ENCODE measurements around the gene NCOA5. TPM values are rescaled to one million over a fixed set of nuclear protein-coding genes. Genes with fewer than 3 reads are reported as not detected.

The NCOA5 gene
- total RNA-seq, 4 donors from 2014 or later: 17.4 to 36.8 (median 29.9) TPM

GRCh38 chr20:46037036-46037435, 52.7 kb downstream of the NCOA5 start:
- H3K4me1 ChIP-seq: peaks cover under 1 to 4% (median 2%) of the 10 kb centered on the region in 4 donors
- H3K36me3 ChIP-seq: no peaks in the 10 kb centered on the region
- H3K9me3 ChIP-seq: no peaks in the 10 kb centered on the region
- no peak for DNase-seq (ENCODE audit: extremely low spot score)
- WGBS: 79% methylated on average over 5 of the region's 5 CpGs
- H3K27ac ChIP-seq (replicated peaks in 1 of 4): no peak overlapping the region
- no peak overlapping the region for H3K4me3 ChIP-seq
- H3K27me3 ChIP-seq: peaks cover 0 to 73% (median 16%) of the 10 kb centered on the region in 4 donors
- TF ChIP-seq CTCF (IDR thresholded peaks at IDR 0.05) (no peak), POLR2AphosphoS5 (IDR thresholded peaks at IDR 0.05) (no peak), EP300 (IDR thresholded peaks at IDR 0.05) (no peak), POLR2A (IDR thresholded peaks at IDR 0.05; ENCODE audit: low read depth) (no peak)
- intact Hi-C loops (cut with DNase I): no loop called here

GRCh38 chr20:46036370-46036769, 53.4 kb downstream of the NCOA5 start:
- WGBS: 86% methylated on average over 8 of the region's 8 CpGs
- no peaks in the 10 kb centered on the region for H3K9me3 ChIP-seq
- no peak overlapping the region for H3K4me3 ChIP-seq
- H3K27ac ChIP-seq (replicated peaks in 1 of 4): no peak overlapping the region
- DNase-seq (ENCODE audit: extremely low spot score): no peak
- intact Hi-C loops (cut with DNase I): no loop called here
- H3K36me3 ChIP-seq: no peaks in the 10 kb centered on the region
- peaks cover 4 to 11% (median 8%) of the 10 kb centered on the region in 4 donors for H3K4me1 ChIP-seq
- TF ChIP-seq EP300 (IDR thresholded peaks at IDR 0.05) (no peak), POLR2AphosphoS5 (IDR thresholded peaks at IDR 0.05) (no peak), POLR2A (IDR thresholded peaks at IDR 0.05; ENCODE audit: low read depth) (no peak), CTCF (IDR thresholded peaks at IDR 0.05) (no peak)
- H3K27me3 ChIP-seq: peaks cover 0 to 73% (median 21%) of the 10 kb centered on the region in 4 donors

GRCh38 chr20:46035713-46036112, 54.0 kb downstream of the NCOA5 start:
- no peaks in the 10 kb centered on the region for H3K36me3 ChIP-seq
- H3K27ac ChIP-seq (replicated peaks in 1 of 4): no peak overlapping the region
- H3K27me3 ChIP-seq: peaks cover 0 to 73% (median 28%) of the 10 kb centered on the region in 4 donors
- intact Hi-C loops (cut with DNase I): no loop called here
- no peak for TF ChIP-seq POLR2AphosphoS5 (IDR thresholded peaks at IDR 0.05)
- TF ChIP-seq POLR2A (IDR thresholded peaks at IDR 0.05; ENCODE audit: low read depth): no peak
- no peak for TF ChIP-seq EP300 (IDR thresholded peaks at IDR 0.05)
- TF ChIP-seq CTCF (IDR thresholded peaks at IDR 0.05): no peak
- 79% methylated on average over 6 of the region's 6 CpGs for WGBS
- H3K4me1 ChIP-seq: peaks cover 4 to 12% (median 9%) of the 10 kb centered on the region in 4 donors
- no peaks in the 10 kb centered on the region for H3K9me3 ChIP-seq
- no peak overlapping the region for H3K4me3 ChIP-seq
- DNase-seq (ENCODE audit: extremely low spot score): no peak

GRCh38 chr20:46035253-46035652, 54.5 kb downstream of the NCOA5 start:
- H3K4me3 ChIP-seq: no peak overlapping the region
- H3K27me3 ChIP-seq: peaks cover 0 to 75% (median 33%) of the 10 kb centered on the region in 4 donors
- H3K27ac ChIP-seq (replicated peaks in 1 of 4): no peak overlapping the region
- H3K9me3 ChIP-seq: no peaks in the 10 kb centered on the region
- TF ChIP-seq POLR2A (IDR thresholded peaks at IDR 0.05; ENCODE audit: low read depth): no peak
- no peak for TF ChIP-seq EP300 (IDR thresholded peaks at IDR 0.05)
- no peak for TF ChIP-seq POLR2AphosphoS5 (IDR thresholded peaks at IDR 0.05)
- no peak for TF ChIP-seq CTCF (IDR thresholded peaks at IDR 0.05)
- intact Hi-C loops (cut with DNase I): no loop called here
- WGBS: 65% methylated on average over 5 of the region's 5 CpGs
- no peak for DNase-seq (ENCODE audit: extremely low spot score)
- peaks cover 4 to 12% (median 9%) of the 10 kb centered on the region in 4 donors for H3K4me1 ChIP-seq
- no peaks in the 10 kb centered on the region for H3K36me3 ChIP-seq

- Histone ChIP-seq H3K9me3 (no peaks in the 10 kb centered on the region), H3K4me1 (peaks cover 4 to 17% (median 11%) of the 10 kb centered on the region in 4 donors), H3K36me3 (no peaks in the 10 kb centered on the region), H3K27ac (replicated peaks in 1 of 4) (no peak overlapping the region), H3K4me3 (no peak overlapping the region), H3K27me3 (peaks cover 0 to 88% (median 43%) of the 10 kb centered on the region in 4 donors)
- intact Hi-C loops (cut with DNase I): no loop called here
- WGBS: 85% methylated on average over 3 of the region's 3 CpGs
- no peak for DNase-seq (ENCODE audit: extremely low spot score)
- TF ChIP-seq EP300 (IDR thresholded peaks at IDR 0.05) (no peak), CTCF (IDR thresholded peaks at IDR 0.05) (no peak), POLR2A (IDR thresholded peaks at IDR 0.05; ENCODE audit: low read depth) (no peak), POLR2AphosphoS5 (IDR thresholded peaks at IDR 0.05) (no peak)
These were observed 55.7 kb downstream of the NCOA5 start for GRCh38 chr20:46034039-46034438.
